ENCODE results near the gene RIMS1.

RIMS1 gene, protein sequence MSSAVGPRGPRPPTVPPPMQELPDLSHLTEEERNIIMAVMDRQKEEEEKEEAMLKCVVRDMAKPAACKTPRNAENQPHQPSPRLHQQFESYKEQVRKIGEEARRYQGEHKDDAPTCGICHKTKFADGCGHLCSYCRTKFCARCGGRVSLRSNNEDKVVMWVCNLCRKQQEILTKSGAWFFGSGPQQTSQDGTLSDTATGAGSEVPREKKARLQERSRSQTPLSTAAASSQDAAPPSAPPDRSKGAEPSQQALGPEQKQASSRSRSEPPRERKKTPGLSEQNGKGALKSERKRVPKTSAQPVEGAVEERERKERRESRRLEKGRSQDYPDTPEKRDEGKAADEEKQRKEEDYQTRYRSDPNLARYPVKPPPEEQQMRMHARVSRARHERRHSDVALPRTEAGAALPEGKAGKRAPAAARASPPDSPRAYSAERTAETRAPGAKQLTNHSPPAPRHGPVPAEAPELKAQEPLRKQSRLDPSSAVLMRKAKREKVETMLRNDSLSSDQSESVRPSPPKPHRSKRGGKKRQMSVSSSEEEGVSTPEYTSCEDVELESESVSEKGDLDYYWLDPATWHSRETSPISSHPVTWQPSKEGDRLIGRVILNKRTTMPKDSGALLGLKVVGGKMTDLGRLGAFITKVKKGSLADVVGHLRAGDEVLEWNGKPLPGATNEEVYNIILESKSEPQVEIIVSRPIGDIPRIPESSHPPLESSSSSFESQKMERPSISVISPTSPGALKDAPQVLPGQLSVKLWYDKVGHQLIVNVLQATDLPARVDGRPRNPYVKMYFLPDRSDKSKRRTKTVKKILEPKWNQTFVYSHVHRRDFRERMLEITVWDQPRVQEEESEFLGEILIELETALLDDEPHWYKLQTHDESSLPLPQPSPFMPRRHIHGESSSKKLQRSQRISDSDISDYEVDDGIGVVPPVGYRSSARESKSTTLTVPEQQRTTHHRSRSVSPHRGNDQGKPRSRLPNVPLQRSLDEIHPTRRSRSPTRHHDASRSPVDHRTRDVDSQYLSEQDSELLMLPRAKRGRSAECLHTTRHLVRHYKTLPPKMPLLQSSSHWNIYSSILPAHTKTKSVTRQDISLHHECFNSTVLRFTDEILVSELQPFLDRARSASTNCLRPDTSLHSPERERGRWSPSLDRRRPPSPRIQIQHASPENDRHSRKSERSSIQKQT (N-terminal part only)

DNA sequence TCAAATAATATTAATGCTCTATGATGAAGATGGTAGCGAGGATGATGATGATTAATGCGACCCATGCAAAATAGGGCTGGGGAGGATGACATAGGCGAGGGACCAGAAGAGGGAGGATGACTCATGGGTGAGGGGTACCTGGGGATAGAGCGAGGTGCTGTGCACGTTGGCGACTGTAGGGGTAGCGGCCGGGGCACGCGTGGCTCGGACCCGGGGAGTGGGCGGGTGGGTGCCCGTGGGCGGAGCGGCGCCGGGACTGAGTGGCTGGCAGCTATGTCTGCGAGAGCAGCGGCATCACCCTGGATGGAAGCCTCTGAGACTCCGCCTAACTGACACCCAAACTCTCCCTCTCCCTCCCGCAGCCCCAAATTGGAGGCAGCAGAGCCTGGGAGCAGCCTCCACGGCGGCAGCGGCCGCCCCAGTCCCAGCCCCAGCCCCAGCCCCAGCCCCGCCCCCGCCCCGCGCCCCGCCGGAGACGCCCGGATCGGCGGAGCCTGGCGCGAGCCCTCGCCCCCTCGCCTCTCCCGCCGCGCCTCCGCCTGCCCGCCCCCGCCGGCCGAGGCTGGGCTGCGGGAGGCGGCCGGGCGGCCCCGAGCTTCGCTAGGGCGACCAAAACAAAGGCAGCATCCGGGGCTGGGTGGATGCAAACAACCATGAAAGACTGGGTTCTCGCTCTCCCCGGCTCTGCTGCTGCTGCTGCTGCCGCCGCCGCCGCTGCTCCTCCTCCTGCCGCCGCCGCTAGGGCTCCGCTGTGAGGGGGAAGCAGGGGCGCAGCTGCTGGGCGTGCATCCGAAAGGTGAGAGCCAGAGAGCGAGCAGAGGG is at the start of gene RIMS1:
Gene RIMS1, plus strand, starts transcription at position 367 of the 822 bp plus-strand sequence. CDS start 474 bp downstream, outside the sequence.
- no peak for DNase-seq

DNA sequence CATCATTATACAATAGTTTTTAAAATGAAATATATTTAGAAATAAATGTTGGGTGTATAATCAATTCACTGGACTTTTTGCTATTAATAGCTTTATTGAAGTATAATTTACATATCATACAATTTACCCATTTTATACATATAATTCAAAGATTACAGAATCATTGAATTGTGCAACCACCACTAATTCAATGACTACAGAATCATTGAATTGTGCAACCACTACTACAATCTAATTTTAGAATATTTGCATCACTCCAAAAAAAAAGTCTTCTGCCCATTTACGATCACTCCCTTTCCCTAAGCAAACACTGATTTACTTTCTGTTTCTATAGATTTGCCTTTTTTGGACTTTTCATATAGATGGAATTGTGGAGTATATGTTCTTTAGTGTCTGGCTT is 35.1 kb upstream of the RIMS1 start:
- no peak for DNase-seq

DNA sequence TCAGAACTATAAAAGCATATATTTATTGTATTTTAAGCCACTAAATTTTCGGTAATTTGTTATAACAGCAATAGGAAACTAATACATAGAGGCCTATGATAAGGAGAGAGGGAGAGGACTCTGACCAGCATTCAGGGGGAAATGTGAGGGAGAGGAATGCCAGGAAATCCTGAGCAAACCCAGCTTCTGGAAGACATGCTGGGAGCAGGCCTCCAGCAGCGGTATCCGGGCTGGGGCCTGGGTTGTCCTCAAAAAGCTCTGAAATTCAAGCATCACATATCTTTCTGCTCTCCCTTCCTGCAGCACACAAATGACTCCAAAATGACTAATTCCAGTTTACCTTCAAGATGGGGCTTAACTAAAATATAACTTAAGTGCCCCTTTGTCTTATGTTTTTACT is 33.4 kb upstream of the RIMS1 start:
- no peak for DNase-seq

DNA sequence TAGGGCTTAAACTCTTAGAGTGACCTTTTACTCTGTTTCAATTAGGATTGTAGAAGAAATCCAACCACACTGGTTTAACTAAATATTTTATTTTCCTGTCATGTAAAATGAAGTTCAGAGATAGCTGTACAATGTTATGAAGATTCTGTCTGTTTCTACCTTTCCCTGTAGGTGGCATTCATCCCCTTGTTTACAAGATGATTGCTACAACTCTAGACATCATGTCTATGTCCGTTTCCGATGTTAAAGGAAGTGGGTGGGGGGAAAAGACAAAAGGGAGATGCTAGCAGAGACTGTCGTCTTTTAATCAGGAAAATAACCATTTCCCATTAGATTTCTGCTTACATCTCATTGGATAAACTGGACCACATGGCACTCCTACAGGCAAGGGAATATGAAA is 30.9 kb upstream of the RIMS1 start:
- no peak for DNase-seq

DNA sequence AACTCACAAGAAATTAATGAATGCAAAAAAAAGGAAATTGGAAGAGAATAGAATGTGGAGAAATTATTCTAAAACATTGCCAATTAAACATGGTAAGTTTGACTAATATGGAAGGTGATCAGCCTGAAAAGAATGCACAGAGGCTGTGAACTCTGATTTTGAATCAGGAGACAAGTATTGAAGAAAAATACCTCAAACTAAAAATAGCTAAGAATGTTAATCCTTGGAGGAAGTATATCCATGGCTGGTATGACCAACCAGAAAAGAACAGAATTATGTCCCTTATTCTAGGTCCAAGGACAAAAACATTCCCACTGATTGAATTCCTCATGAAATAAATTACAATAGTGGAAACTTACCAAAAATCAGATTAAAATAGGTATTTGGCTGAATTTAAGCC is 7.3 kb upstream of the RIMS1 start:
- no peak for DNase-seq

DNA sequence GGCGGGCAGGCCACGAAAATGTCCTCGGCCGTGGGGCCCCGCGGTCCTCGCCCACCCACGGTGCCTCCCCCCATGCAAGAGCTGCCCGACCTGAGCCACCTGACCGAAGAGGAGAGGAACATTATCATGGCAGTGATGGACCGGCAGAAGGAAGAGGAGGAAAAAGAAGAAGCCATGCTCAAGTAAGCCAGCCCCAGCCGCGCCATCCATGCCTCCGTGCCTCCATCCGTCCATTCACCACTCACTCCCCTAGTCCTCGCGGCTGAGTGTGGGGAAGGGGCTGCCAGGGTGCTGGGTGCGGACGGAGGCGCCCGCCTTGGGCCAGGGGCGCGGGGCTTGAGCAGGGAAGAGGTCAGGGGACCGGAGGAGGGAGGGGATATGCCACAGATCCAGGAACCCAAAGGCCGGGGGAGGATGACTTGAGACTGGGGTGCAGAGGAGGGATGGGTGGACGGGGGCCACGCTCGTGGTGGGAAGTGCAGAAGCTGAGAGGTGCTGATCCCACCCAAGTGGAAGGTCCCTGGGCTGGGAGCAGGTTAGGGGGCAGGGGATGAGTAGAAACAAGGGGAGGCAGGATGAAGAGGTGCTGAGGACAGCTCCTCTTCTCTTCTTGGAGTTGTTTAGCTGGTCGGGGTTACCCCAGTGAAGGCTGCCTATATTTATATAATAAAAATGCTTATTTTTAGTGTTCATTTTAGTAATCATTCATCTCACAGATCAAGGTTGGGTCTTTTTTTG is 825 bp downstream of the RIMS1 start:
- no peak for DNase-seq

DNA sequence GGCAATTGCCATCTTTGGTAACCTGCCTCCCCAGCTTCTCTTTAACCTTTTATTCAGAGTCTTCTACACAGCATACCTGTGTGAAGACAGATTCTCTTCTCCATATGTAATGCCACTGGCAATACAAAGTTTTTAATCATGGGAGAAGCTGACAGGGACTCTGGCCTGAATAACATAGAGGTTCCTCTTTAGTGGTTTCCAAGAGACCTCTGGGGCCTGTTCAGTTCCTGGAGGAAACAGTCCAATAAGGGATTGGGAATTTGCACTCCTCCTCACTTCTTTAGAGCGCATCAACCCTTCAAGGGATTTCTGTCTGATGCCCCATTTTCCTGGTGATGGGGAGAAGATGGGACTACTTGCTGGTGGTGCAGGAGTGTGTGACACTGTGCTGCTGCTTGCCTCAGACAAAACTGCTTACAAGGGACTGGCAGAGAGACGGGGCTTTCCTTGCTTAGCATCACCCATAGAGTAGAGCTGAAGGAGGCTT is 1.4 kb downstream of the RIMS1 start:
- no peak for DNase-seq

DNA sequence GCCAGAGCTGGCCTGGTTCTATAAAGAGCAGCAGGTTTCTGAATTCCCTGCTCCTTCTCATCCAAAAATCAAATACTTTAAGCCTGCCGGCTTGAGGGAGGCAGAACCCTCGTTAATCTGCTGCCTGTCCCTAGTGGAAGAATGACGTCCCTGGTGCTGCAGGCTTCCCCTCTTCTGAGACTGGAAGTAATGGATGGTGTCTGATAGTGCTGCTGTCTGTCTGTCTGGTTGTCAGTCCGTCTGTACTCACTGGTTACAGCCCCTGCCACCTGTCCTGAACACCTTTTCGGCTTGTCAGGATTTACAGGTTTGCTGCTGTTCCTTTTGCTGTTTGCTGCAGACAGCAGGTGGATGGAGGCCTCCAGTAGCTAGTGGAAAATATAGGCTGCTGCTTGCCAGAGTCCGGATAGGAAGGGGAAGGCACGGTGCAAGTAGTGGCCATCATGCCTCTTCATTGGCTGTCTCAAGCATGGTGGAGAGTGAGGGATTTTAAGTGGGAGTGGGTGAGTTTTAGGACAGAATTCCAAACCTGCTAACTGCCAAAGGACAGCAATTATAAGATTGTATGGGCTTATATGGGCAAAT is 2.5 kb downstream of the RIMS1 start:
- DNase-seq, result no peak

DNA sequence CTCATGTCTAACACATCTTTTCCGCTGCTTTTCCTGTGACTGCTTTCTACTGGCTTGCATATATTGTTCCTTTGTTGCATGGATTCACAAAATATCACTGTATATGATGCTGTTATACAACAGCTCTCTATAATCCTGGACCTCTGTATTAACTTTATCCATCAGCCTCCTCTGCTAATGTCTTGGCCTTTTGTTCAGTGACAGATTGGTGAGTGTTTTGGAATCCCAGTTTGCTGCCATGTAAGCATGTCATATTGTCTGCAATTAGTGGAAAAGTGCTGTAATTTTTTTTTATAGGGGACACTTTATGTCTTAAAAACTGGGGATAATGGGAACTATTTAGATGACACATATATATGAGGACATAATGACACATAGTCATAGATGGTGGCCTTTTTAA is 3.0 kb downstream of the RIMS1 start:
- no peak for DNase-seq

DNA sequence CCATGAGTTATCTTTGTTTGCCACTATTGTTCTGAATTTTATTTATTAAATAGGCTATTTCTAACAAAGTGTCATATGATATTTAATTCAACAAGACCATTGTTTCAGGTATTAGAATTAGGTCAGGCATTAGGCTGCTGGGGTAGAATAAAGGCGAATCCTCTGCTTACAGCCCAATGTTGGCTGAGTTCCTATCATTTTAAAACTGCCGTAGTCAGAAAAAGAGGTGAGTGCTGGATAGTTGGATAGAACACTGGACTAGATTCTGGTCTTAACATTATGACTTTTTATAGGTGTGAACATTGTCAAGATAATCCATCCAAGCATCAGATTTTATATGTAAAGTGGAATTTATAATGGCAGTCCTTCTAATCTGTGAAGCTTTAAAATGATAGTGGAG is 6.3 kb downstream of the RIMS1 start:
- DNase-seq, result no peak

DNA sequence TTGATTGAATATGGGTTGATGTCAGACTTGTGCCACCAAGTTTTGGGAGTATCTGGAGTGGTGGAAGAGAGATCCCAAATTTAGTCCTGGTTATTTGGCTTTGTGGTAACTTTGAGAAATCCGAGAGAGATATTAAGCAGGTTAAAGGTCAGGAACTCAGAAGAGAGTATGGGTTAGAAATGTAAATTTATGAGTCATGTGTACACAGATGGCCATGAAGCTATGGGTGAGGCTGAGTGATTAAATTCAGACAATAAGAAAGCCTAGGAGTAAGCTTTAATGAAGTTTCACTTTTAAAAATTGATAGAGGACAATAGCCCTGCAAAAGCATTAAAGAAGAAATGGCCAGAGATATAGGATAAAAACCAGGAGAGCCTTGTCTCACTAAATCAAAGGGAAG is 14.3 kb downstream of the RIMS1 start:
- DNase-seq, result no peak

DNA sequence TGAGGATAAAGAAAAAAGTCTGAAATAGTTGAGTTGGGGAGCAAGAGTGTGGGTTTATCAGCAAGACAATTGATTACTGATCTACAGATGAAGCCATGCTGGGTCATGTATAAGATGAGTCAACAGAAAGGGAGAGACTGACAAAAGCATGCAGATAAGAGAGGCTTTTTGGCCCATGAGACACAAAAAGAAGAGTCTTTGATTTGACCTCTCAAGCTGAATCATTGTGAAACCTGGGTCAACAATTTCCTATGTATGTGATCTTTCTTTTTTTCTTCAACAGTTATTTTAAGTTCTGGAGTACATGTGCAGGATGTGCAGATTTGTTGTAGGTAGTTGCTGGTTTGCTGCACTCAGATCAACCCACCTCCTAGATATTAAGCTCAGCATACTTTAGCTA is 15.9 kb downstream of the RIMS1 start:
- no peak for DNase-seq

DNA sequence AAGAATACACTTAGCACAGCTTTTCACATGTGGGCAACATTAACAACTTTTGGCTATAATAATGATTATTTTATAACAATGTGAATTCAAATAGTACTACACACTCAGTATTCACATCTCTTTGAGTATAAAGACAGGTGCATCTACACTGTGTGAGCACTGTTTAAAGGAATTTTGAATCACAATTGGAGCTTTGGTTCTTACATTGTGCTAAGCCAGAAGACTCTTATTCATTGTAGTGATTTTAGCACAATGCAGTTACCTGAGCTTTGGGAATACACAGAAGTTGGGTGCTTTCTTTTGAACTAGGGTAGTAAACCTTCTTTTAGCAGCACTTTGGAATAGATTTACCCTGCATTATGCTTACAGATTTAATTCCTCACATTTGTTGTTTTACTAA is 20.5 kb downstream of the RIMS1 start:
- no peak for DNase-seq

DNA sequence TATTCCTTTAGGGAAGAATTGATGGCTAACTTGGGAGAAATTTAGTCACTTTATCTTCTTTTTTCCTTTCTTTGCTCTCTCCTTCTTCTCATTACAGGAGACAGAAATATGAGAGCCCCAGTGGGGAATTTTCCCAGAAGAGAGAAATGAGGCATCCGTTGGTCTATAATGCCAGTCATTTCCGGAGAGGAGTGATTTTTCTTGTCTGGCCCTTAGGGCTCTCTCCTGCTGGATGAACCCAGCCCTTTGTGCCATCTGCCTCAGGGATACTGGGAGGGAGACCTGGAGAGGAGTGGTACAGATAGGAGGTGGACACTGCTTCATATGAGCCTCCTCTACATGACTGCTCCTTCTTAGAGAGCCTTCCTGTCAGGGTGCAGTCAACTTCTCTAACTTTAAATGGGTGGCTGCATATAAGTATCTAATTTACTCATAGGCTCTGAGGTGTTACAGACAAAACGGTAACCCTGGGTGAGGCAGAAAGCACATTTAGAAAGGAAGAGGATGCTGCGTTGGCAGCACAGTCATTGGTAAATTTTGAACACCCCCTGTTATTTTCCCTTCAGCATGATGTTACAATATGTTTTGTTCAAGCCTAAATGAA is 21.9 kb downstream of the RIMS1 start:
- DNase-seq, result no peak

DNA sequence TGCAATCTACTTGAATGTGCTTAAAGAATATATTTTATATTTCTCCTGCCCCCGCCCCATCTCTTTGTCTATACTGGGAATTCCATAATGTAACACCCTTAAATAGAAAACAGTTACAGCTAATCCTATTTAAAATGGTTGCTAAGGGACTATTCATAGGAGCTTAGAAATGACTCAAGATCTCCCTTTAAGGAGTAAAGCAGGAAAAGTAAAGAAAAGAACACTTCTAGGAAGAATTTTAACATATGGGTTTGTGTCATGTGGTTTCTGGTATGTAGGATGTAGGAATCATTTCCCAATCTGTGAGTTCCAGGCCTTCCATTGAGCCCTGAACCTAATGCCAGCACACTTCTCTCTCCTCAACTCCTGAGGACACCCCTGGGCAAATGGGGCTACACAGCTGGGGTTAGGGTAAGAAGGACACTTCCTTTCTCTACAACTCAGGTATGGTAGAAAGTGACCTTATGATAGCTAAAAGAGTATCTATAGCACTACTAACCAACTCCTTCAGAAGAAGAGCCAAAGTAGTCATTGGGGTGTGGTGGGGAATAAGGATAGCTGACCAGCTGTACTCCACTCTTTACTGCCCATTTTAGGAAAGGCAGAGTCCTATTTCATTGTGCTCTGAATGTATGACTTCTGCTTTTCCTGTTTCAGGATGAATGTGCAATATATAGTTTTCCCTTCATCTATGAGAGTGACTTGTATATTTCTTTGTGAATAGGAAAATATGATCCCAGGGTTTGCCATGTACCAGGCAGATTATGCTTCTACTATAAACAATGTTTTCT is 27.3 kb downstream of the RIMS1 start:
- no peak for DNase-seq

DNA sequence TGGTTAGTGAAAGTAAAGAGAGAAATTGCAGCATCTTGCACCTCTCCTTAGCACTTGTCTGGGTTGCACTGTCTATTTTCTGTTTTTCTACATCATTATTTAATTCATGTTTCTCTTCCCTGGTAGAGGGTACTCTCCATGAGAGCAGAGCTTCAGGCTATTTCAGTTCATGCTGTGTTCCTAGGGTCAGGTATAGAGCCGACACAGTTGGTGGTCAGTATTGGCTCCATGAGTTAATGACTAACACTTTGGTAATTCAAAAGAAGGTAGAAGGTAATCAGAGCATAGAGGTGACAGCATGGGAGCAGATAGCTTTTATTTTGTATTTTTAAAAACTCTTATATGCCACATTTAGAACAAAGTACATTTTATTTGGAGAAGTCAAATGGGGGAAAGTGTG is 42.7 kb downstream of the RIMS1 start:
- DNase-seq, result no peak

DNA sequence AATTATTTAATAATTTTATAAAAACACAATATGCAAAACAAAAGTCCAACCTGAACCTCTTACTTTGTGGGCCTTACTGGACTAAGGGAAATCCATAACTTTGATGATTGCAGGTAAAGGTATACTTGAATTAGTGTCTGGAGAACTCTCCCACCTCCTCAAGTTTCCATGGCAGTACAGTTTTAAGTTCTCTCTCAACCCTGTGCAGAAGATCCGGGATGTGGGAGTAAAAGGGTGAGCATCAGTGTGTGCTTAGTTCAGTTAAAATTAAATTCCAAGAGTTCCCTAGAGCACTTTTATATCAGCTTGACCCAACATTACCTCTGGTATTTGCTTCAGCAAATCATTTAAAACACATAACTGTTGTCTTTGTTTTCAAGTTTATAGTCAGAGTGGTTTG is 47.5 kb downstream of the RIMS1 start:
- no peak for DNase-seq

DNA sequence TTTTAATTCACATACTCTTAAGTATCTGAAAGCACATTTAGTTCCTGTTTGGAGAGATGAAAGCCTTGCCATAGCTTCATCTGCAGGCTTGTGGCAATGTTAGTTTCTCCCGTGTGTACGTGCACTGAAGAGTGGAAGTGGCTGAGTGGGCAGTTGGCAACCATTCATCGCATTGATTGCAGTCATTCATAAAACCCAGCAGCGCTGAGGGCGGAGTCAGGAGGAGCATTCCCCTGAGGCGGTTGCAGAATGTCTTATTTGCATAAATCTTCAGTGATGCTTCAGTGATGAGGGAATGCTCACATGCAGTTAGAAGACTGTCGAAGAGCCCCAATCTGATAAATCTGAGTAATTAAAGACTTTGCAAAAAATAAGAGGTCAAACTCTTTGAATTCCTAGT is 79.1 kb downstream of the RIMS1 start:
- DNase-seq, result no peak

DNA sequence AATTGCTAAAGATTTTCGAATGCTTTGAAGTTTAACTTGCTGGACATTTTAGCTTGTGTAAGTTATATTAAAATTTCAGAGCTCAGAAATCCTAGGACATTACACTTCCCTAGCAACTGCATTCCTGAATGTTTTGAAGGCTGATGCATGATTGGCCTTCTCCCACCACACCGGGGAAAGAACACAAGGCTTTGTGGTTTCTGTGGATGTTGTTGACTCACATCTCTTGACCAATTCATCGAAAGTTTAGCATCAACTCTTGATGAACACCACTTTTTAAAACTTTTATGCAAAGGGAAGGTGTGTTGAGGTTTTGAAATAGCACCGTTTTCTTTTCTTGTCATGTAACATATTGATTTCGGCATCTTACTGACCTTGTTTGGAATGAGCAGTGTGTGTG is 81.1 kb downstream of the RIMS1 start:
- DNase-seq, result no peak

DNA sequence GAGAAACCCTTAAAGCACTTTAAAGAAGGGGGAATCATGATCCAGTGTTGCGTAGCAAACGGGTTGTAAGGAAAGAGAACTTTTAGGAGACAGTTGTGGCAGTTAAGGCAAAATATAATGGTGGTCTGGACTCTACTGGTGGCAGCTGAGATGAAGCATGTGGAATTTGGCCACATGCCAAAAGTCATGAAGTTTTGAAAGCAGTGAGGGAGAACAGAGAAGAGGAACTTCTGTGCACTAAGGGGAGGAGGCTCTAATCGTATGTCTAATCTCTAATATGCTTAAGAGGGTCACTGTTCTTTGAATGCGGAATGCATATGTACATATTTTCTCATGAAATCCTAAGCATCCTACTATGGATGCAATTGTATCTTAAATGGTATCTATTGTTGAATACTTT is 91.5 kb downstream of the RIMS1 start:
- no peak for DNase-seq
